Left forelimb (tissue), 1 donor: ENCODE measurements around the gene KHNYN.
"Not testable (repeated sequence)": the region's sequence is repeated elsewhere in the genome, so short reads cannot be mapped to it uniquely, and the experiment has no call there.

Source experiments
- DNase-seq: peaks from one replicate; pipeline ENCODE4 v3.0.0-alpha.2; 2018; ENCODE audit warnings: low spot score

KHNYN gene

DNA sequence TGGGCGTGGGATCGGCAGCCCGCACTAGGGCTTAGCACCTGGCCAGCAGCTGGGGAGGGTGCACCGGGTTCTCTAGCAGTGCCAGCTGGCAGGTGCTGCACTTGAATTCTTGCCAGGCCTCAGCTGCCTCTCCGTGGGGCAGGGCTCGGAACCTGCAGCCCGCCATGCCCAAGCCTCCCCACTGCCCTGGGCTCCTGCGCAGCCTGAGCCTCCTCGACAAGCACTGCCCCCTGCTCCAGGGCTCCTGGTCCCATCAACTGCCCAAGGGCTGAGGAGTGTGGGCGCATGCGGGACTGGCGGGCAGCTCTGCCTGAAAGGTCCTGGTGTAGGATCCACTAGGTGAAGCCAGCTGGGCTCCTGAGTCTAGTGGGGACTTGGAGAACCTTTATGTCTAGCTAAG, 43.5 kb downstream of the KHNYN start:
- DNase-seq: no peak

DNA sequence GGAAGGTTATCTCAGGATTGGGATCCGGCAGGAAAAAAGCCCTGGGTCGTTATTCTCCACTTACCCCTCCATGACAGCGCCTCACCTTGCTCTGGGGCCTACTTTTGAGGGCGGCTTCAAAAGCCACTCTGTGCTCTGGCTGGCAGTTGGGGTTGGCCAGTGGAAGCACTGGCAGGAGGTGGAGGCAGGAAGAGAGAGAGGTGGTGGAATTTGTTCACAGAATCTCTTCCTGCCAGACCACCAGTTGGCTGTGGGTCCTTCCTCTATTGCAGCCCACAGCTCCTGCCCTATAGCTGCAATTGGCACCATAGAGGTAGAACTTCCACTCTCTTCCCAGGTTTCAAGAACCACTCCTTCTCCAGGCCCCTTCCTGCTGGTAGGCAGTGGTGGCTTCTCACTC, 45.5 kb downstream of the KHNYN start:
- no peak for DNase-seq

DNA sequence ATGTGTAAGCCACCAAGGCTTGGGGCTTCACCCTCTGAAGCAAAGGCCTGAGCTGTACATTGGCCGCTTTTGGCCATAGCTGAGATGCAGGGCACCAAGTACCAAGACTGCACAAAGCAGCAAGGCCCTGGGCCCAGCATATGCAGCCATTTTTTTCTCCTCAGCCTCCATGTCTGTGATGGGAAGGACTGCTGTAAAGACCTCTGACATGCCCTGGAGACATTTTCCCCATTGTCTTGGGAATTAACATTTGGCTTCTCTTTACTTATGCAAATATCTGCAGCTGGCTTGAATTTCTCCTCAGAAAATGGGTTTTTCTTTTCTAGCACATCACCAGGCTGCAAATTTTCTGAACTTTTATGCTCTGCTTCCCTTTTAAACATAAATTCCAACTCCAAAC, 50.2 kb downstream of the KHNYN start:
- not testable (repeated sequence) for DNase-seq

DNA sequence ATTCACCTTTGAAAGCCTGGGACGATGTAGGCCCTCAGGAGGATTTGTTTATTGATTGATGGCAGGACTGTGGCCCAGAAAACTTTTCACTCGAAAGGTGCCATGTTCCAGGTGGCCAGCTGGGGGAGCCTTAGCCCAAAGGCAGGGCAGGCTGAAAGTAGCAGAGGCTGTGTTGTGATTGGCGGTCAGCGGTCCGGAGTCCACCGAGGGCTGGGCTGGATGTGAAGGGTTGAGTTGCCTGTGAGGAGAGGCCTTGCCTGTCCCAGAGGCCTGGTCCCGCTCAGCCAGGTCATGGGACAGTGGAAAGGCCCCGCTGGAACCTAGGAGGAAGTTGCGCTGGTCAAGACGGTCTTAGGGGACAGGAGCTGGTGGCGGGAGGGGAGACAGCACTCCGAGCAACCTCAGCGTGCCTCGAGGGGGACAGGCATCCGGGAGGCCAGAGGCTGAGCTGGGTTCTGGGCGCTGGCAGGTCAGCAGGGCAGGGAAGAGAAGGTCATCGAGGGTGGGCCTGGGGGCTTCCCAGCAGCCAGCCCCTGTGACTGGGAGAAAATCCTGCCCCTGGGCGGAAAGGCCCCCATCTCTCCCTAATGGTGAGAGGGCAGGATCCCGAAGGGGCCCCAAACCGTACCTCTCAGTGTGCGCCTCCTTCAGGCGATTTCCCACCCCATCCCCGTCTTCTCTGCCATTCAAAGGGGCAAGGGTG, 52.0 kb downstream of the KHNYN start:
- no peak for DNase-seq

DNA sequence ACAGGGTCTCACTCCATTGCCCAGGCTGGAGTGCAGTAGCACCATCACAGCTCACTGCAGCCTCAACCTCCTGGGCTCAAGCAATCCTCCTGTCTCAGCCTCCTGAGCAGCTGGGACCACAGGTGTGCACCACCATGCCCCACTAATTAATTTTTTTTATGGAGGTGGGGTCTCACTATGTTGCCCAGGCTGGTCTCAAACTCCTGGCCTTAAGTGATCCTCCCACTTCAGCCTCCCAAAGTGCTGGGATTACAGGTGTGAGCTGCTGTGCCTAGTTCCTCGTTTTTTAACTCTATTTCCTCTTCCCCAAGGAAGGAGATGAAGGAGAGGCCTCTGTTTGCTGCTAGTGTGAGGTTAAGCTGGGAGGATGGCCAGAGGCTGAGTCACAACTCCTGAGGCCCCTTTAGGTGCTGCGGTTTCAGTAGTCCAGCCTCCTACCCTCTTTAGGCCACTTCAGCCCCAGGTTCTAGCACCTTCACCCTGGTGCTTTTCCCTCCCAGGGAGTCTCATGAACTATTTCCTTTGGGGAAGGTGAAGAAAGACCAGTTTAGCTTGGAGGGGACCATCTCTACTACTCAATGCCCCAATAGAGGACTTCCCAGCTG, 53.0 kb downstream of the KHNYN start:
- not testable (repeated sequence) for DNase-seq

DNA sequence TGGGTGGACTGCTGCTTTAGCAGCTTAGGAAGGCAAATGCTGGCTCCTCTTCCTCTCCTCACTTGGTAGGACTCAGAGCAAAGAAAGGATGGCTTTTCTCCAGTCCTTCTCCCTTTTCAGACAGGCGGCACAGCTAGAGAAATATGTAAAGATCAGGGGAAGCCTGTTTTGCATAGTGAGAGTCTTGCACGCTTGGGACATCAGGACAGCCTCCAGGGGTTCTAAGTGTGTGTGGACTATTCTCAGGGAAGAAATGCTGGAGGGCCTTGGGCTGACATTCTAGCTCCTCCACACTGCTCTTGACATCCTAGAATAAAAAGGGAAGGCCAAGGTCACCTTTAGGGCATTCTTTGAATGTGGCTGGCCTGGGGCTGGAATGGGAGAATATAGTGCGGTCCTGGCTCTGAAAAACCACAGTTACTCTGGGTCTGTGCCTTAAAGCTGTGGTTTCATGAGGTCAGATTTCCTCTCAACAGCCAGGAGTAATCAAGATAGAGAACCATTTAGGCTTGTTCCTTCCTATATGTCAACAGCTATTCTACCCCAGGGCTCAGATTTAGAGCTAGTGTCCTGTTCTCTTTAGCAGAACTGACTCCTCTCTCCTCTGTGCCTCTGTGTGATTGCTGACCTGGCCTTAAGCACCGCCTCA, 54.0 kb downstream of the KHNYN start:
- DNase-seq: no peak
